Astrocyte (in vitro differentiated cells and primary cell): ENCODE data around the gene SYDE1. TPM values are rescaled to one million over a fixed set of nuclear protein-coding genes. Genes with fewer than 3 reads are reported as not detected.

Experiments
- DNase-seq: peaks from one replicate; pipeline ENCODE4 v3.0.0-alpha.2; 2010; ENCODE audit warnings: low read depth
- FAIRE-seq: peaks from 2 replicates; lab custom pipeline; 2011; peaks lifted over from hg19 to GRCh38; lab: Jason Lieb, UNC
- H2AFZ ChIP-seq: 2 replicates; pipeline ENCODE4 v1.6.0; 2012; ENCODE audit warnings: low read depth, low read length, inconsistent platforms
- H3K27ac ChIP-seq: 2 replicates; pipeline ENCODE4 v1.5.1; 2011; ENCODE audit warnings: low read depth, low read length, inconsistent platforms
- H3K27me3 ChIP-seq: 2 replicates; pipeline ENCODE4 v1.6.0; 2011; ENCODE audit warnings: low read length, inconsistent platforms; ENCODE audit not compliant: insufficient read depth
- H3K36me3 ChIP-seq: 2 replicates; pipeline ENCODE4 v1.5.1; 2011; ENCODE audit warnings: low read length, inconsistent platforms; ENCODE audit not compliant: insufficient read depth
- H3K4me1 ChIP-seq: 2 replicates; pipeline ENCODE4 v1.5.1; 2011; ENCODE audit warnings: low read length, inconsistent platforms; ENCODE audit not compliant: insufficient read depth
- H3K4me2 ChIP-seq: 2 replicates; pipeline ENCODE4 v1.6.0; 2012; ENCODE audit warnings: low read length, inconsistent platforms
- H3K4me3 ChIP-seq: 2 replicates; pipeline ENCODE4 v1.5.1; 2011; ENCODE audit warnings: low read depth, mild to moderate bottlenecking, low read length, inconsistent platforms; ENCODE audit not compliant: insufficient read depth
- H3K79me2 ChIP-seq: 2 replicates; pipeline ENCODE4 v1.6.0; 2012; ENCODE audit warnings: mild to moderate bottlenecking, low read length, inconsistent platforms; ENCODE audit not compliant: insufficient read depth
- H3K9ac ChIP-seq: 2 replicates; pipeline ENCODE4 v1.6.0; 2012; ENCODE audit warnings: mild to moderate bottlenecking, low read length, inconsistent platforms
- H3K9me3 ChIP-seq: 2 replicates; pipeline ENCODE4 v1.5.1; 2012; ENCODE audit warnings: low read depth, mild to moderate bottlenecking, low read length, inconsistent platforms; ENCODE audit not compliant: insufficient read depth
- H4K20me1 ChIP-seq: 2 replicates; pipeline ENCODE4 v1.6.0; 2012; ENCODE audit warnings: low read length, inconsistent platforms; ENCODE audit not compliant: insufficient read depth
- H3K27ac Mint-ChIP-seq: one replicate; pipeline ENCODE4 v1.8.0; 2021; ENCODE audit warnings: mild to moderate bottlenecking, mixed read lengths; ENCODE audit not compliant: unreplicated experiment
- H3K27me3 Mint-ChIP-seq: one replicate; pipeline ENCODE4 v1.8.0; 2021; ENCODE audit warnings: low read depth, mixed read lengths; ENCODE audit not compliant: unreplicated experiment
- H3K36me3 Mint-ChIP-seq: one replicate; pipeline ENCODE4 v1.8.0; 2021; ENCODE audit warnings: low read depth, mixed read lengths; ENCODE audit not compliant: unreplicated experiment
- H3K4me1 Mint-ChIP-seq: one replicate; pipeline ENCODE4 v1.8.0; 2021; ENCODE audit warnings: low read depth, mixed read lengths; ENCODE audit not compliant: unreplicated experiment
- H3K4me3 Mint-ChIP-seq: one replicate; pipeline ENCODE4 v1.8.0; 2021; ENCODE audit warnings: mild to moderate bottlenecking, moderate library complexity, mixed read lengths; ENCODE audit not compliant: unreplicated experiment
- H3K9me3 Mint-ChIP-seq: one replicate; pipeline ENCODE4 v1.8.0; 2021; ENCODE audit warnings: mild to moderate bottlenecking, mixed read lengths; ENCODE audit not compliant: unreplicated experiment
- CTCF ChIP-seq: IDR thresholded peaks from 2 replicates; pipeline ENCODE4 v1.5.1; 2011; ENCODE audit warnings: low read depth, mild to moderate bottlenecking, inconsistent platforms, low read length, moderate library complexity; ENCODE audit not compliant: insufficient read depth
- EZH2 ChIP-seq: IDR thresholded peaks from 2 replicates; pipeline ENCODE4 v1.6.1; 2012; ENCODE audit warnings: mild to moderate bottlenecking, low read length, inconsistent platforms; ENCODE audit not compliant: insufficient read depth
- total RNA-seq: library from RNA; stranded (reverse); gene quantifications from 2 replicates; pipeline ENCODE4 v1.2.1, GENCODE V29; 2021

Gene SYDE1
- total RNA-seq, 1 donor from 2014 or later = 40.6 TPM

DNA sequence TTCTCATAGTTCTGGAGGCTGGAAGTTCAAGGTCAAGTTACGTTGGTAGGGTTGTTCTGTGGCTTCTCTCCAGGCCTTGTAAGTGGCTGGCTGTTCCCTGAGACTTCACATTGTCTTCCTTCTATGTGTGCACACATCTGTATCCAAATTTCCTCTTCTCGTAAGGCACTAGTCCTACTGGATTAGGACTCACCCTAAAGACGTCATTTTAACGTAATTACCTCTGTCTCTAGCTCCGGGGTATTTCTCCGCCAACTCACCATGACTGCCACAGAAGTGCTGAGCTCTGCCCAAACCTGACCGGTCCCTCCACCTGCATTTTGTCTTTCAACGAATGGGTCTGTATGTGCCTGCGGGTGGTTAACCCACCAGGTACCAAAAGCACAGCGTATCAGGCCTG is 8.7 kb upstream of the SYDE1 start:
- DNase-seq (no peak), FAIRE-seq (no peak)
- H3K4me3 ChIP-seq = no peak overlapping the region
- H3K27me3 Mint-ChIP-seq = peaks cover 7% of the 10 kb centered on the region
- H3K27ac ChIP-seq = no peak overlapping the region
- no peaks in the 10 kb centered on the region for H3K27me3 ChIP-seq
- no peaks in the 10 kb centered on the region for H3K36me3 Mint-ChIP-seq
- H3K36me3 ChIP-seq = no peaks in the 10 kb centered on the region
- peaks cover 2% of the 10 kb centered on the region for H3K9me3 ChIP-seq
- TF ChIP-seq EZH2 = no peak
- TF ChIP-seq CTCF = no peak
- H3K4me1 ChIP-seq = no peaks in the 10 kb centered on the region
- H4K20me1 ChIP-seq = no peaks in the 10 kb centered on the region
- no peaks in the 10 kb centered on the region for H3K79me2 ChIP-seq
- no peak overlapping the region for H3K27ac Mint-ChIP-seq
- H3K9ac ChIP-seq = no peak overlapping the region
- H3K4me2 ChIP-seq = no peak overlapping the region
- no peak overlapping the region for H2AFZ ChIP-seq
- no peaks in the 10 kb centered on the region for H3K4me1 Mint-ChIP-seq
- H3K4me3 Mint-ChIP-seq = no peak overlapping the region
- no peaks in the 10 kb centered on the region for H3K9me3 Mint-ChIP-seq

GRCh38 chr19:15099017-15099582 is 8.1 kb upstream of the SYDE1 start:
- Mint-ChIP-seq H3K4me1 (no peaks in the 10 kb centered on the region), H3K27me3 (peaks cover 7% of the 10 kb centered on the region), H3K4me3 (no peak overlapping the region), H3K9me3 (no peaks in the 10 kb centered on the region), H3K27ac (no peak overlapping the region), H3K36me3 (no peaks in the 10 kb centered on the region)
- H4K20me1 ChIP-seq = no peaks in the 10 kb centered on the region
- no peak overlapping the region for H3K27ac ChIP-seq
- no peaks in the 10 kb centered on the region for H3K36me3 ChIP-seq
- TF ChIP-seq EZH2 (no peak), CTCF (no peak)
- H2AFZ ChIP-seq = no peak overlapping the region
- no peak overlapping the region for H3K9ac ChIP-seq
- no peak overlapping the region for H3K4me3 ChIP-seq
- H3K4me2 ChIP-seq = no peak overlapping the region
- H3K9me3 ChIP-seq = peaks cover 5% of the 10 kb centered on the region
- no peak for DNase-seq
- H3K79me2 ChIP-seq = no peaks in the 10 kb centered on the region
- no peaks in the 10 kb centered on the region for H3K27me3 ChIP-seq
- H3K4me1 ChIP-seq = no peaks in the 10 kb centered on the region
- FAIRE-seq = no peak

GRCh38 chr19:15101479-15102082 is 5.6 kb upstream of the SYDE1 start:
- Histone ChIP-seq H2AFZ (no peak overlapping the region), H3K4me3 (no peak overlapping the region), H4K20me1 (no peaks in the 10 kb centered on the region), H3K4me1 (peaks cover under 1% of the 10 kb centered on the region), H3K36me3 (no peaks in the 10 kb centered on the region), H3K9me3 (peaks cover 8% of the 10 kb centered on the region), H3K27me3 (no peaks in the 10 kb centered on the region), H3K9ac (no peak overlapping the region), H3K79me2 (no peaks in the 10 kb centered on the region), H3K27ac (no peak overlapping the region), H3K4me2 (no peak overlapping the region)
- Mint-ChIP-seq H3K9me3 (peaks cover 2% of the 10 kb centered on the region), H3K27ac (no peak overlapping the region), H3K4me3 (no peak overlapping the region), H3K36me3 (no peaks in the 10 kb centered on the region), H3K27me3 (no peaks in the 10 kb centered on the region), H3K4me1 (peaks cover under 1% of the 10 kb centered on the region)
- DNase-seq = no peak
- no peak for FAIRE-seq
- TF ChIP-seq EZH2 (no peak), CTCF (peak; percentile 68)
